ENCODE data around the gene RNF145.

DNA sequence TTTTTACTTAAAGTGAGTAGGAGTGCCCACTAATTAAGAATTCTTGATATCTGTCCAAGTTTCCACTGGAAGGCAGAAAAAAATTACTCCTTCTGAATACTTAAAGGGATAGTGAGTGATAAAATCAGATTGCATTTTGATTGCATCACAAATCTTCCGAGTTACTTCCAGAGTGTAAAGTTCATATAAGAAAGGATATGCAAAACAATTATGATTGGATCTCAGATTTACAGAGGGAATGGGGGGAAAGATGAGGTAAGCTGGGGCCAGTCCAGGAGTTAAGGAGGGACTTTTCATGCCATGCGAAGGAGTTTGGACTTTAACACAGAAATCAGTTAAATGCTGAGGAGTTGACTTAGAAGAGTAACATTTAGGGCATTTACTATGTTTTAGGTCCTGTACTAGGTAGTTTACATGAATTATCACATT is 9.3 kb upstream of the RNF145 start:
- TF ChIP-seq, protein P1, sequence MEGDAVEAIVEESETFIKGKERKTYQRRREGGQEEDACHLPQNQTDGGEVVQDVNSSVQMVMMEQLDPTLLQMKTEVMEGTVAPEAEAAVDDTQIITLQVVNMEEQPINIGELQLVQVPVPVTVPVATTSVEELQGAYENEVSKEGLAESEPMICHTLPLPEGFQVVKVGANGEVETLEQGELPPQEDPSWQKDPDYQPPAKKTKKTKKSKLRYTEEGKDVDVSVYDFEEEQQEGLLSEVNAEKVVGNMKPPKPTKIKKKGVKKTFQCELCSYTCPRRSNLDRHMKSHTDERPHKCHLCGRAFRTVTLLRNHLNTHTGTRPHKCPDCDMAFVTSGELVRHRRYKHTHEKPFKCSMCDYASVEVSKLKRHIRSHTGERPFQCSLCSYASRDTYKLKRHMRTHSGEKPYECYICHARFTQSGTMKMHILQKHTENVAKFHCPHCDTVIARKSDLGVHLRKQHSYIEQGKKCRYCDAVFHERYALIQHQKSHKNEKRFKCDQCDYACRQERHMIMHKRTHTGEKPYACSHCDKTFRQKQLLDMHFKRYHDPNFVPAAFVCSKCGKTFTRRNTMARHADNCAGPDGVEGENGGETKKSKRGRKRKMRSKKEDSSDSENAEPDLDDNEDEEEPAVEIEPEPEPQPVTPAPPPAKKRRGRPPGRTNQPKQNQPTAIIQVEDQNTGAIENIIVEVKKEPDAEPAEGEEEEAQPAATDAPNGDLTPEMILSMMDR (IDR thresholded peaks at IDR 0.05; ENCODE audit: insufficient read depth, low read length, poor library complexity, severe bottlenecking): no peak
- no peak for TF ChIP-seq EZH2phosphoT487 (conservative IDR thresholded peaks at IDR 0.05; ENCODE audit: low read length)

All from SU-DHL-6 (cell line).